HepG2 (cell line): ENCODE results near the gene SLC45A1. TPM values are rescaled to one million over a fixed set of nuclear protein-coding genes. Genes with fewer than 3 reads are reported as not detected.
A peak's percentile ranks its signal among the peaks of the same experiment; 100 is the strongest.

Source experiments
- DPF2 ChIP-seq: sonication (generic); formaldehyde crosslinking; IDR thresholded peaks from 2 replicates; pipeline ENCODE4 v1.4.0; 2020; ENCODE audit warnings: mild to moderate bottlenecking, low read depth, missing genetic modification reagents, borderline replicate concordance
- HNF4A ChIP-seq: sonication (generic); formaldehyde crosslinking; IDR thresholded peaks from 2 replicates; pipeline ENCODE4 v1.4.0; 2020; ENCODE audit warnings: missing genetic modification reagents
- KDM5B ChIP-seq: sonication (generic); formaldehyde crosslinking; IDR thresholded peaks from 2 replicates; pipeline ENCODE4 v1.4.0; 2020; ENCODE audit warnings: missing genetic modification reagents, mild to moderate bottlenecking, borderline replicate concordance
- KDM6A ChIP-seq: IDR thresholded peaks from 2 replicates; pipeline ENCODE4 v1.6.1; 2016; ENCODE audit warnings: low read depth
- MAFF ChIP-seq: IDR thresholded peaks from 2 replicates; pipeline ENCODE4 v1.6.1; 2011; ENCODE audit warnings: low read depth, low read length, improper control_type of control experiment
- MTF2 ChIP-seq: sonication (generic); formaldehyde crosslinking; IDR thresholded peaks from 2 replicates; pipeline ENCODE4 v1.5.0; 2020; ENCODE audit warnings: missing genetic modification reagents, borderline replicate concordance
- PHF21A ChIP-seq: sonication (generic); formaldehyde crosslinking; IDR thresholded peaks from 2 replicates; pipeline ENCODE4 v1.5.0; 2020; ENCODE audit warnings: mild to moderate bottlenecking, missing genetic modification reagents
- RXRA ChIP-seq: sonication (generic); formaldehyde crosslinking; IDR thresholded peaks from 2 replicates; pipeline ENCODE4 v1.5.1; 2020; ENCODE audit warnings: missing genetic modification reagents
- SALL1 ChIP-seq: sonication (generic); formaldehyde crosslinking; IDR thresholded peaks from 2 replicates; pipeline ENCODE4 v1.8.0; 2022; ENCODE audit warnings: mild to moderate bottlenecking, missing genetic modification reagents
- SPEN ChIP-seq: sonication (generic); formaldehyde crosslinking; IDR thresholded peaks from 2 replicates; pipeline ENCODE4 v1.5.1; 2020; ENCODE audit warnings: low read depth, mild to moderate bottlenecking, missing genetic modification reagents
- TBL1XR1 ChIP-seq: fragments of 150-350 bp; IDR thresholded peaks from 2 replicates; pipeline ENCODE4 v1.6.1; 2014; ENCODE audit warnings: borderline replicate concordance, low read length; ENCODE audit not compliant: partially characterized antibody
- XBP1 ChIP-seq: sonication (generic); formaldehyde crosslinking; IDR thresholded peaks from 2 replicates; pipeline ENCODE4 v1.5.0; 2020; ENCODE audit warnings: missing genetic modification reagents
- ZNF510 ChIP-seq: sonication (generic); formaldehyde crosslinking; IDR thresholded peaks from 2 replicates; pipeline ENCODE4 v1.4.0; 2020; ENCODE audit warnings: low read depth, mild to moderate bottlenecking, missing genetic modification reagents
- polyA plus RNA-seq, 8 experiments: library from polyadenylated mRNA; depleted of rRNA in 3 of 8; stranded (reverse) in 7 of 8; unstranded in 1 of 8; fragments of >200 nt; fragmentation: Illumina TruSeq in 4 of 8; extraction: Trizol in 4 of 8; gene quantifications; 2 replicates each; pipeline versions ENCODE4 v1.2.1 to v1.2.3, GENCODE V29; 2011 to 2016; ENCODE audit warnings: low read depth in 4 of 8, missing spikeins in 1 of 8, mixed read lengths in 1 of 8; ENCODE audit not compliant: insufficient read depth in 1 of 8
- total RNA-seq, 5 experiments: library from RNA; depleted of rRNA; stranded (reverse); fragments of >200 nt; fragmentation: Illumina TruSeq; extraction: Trizol; gene quantifications; 2 replicates each; pipeline ENCODE4 v1.2.3, GENCODE V29; 2016; ENCODE audit warnings: low read depth in 1 of 5
- TF ChIP-seq, protein P1 (sequence below): sonication (generic); formaldehyde crosslinking; IDR thresholded peaks from 2 replicates; pipeline ENCODE4 v1.4.0; 2020; ENCODE audit warnings: missing genetic modification reagents
- TF ChIP-seq, protein P2 (sequence below): sonication (generic); formaldehyde crosslinking; IDR thresholded peaks from 2 replicates; pipeline ENCODE4 v1.4.0; 2020; ENCODE audit warnings: missing genetic modification reagents, mild to moderate bottlenecking, borderline replicate concordance
- TF ChIP-seq, protein P3 (sequence below): fragments of 450-650 bp; IDR thresholded peaks from 2 replicates; pipeline ENCODE4 v1.6.1; 2016
- TF ChIP-seq, protein P4 (sequence below): sonication (generic); formaldehyde crosslinking; IDR thresholded peaks from 2 replicates; pipeline ENCODE4 v1.8.0; 2022; ENCODE audit warnings: missing genetic modification reagents, mild to moderate bottlenecking, moderate library complexity, borderline replicate concordance
- TF ChIP-seq, protein P5 (sequence below): sonication (generic); formaldehyde crosslinking; IDR thresholded peaks from 2 replicates; pipeline ENCODE4 v1.4.0; 2020; ENCODE audit warnings: mild to moderate bottlenecking, missing genetic modification reagents

Gene SLC45A1
- total and polyA plus RNA-seq, 2 of the 13 experiments (the other 11 are each of a cell fraction or from before 2014, with no cell fraction given): not detected

DNA sequence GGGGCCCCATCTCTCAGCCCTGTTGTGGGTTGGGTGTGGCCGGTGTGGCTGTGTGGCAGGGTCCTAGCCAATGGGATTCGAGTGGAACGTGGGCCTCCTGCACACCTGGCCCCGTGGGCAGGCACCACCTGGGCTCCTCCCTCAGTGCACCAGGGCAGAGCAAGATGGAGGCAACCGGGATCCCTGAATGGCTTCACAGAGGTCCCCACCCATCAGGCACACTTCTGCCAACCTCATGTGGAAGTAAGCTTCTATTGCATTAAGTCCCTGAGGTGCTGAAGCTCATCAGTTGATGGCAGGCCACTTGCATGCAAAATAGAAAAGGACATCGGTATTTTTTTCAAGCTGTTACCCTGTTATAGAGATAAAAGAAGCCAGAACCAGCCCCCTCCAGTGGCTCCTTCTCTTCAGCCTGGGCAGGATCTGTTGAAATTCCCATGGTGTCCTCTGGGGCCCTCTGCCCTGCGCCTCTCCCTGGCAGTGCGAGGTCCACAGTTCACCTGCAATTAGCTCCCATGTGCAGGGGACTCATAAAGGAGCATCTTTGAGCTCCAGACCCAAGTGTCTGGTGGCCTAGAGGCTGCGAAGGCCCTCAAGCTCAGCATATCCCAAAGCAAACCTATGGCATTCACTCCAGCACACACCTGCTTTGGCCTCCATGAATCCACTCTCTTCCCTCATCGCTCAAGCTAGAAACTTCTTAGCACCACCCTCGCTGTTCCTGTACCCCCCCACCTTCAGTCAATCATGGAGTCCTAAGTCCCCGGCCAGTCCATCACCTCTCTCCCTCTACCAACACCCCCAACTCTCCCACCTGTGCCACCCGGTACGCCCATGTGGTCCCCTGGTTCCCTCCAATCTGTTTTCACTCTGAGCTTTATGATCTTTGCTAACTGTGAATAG is 2.1 kb upstream of the SLC45A1 start (continued):
- TF ChIP-seq, protein P1, sequence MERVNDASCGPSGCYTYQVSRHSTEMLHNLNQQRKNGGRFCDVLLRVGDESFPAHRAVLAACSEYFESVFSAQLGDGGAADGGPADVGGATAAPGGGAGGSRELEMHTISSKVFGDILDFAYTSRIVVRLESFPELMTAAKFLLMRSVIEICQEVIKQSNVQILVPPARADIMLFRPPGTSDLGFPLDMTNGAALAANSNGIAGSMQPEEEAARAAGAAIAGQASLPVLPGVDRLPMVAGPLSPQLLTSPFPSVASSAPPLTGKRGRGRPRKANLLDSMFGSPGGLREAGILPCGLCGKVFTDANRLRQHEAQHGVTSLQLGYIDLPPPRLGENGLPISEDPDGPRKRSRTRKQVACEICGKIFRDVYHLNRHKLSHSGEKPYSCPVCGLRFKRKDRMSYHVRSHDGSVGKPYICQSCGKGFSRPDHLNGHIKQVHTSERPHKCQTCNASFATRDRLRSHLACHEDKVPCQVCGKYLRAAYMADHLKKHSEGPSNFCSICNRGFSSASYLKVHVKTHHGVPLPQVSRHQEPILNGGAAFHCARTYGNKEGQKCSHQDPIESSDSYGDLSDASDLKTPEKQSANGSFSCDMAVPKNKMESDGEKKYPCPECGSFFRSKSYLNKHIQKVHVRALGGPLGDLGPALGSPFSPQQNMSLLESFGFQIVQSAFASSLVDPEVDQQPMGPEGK (CRISPR knock-in tag): 0 out of 2 replicates have a peak, but pooled peaks have one; percentile 27
- TF ChIP-seq TBL1XR1: no peak
- TF ChIP-seq DPF2 (CRISPR knock-in tag): peak; percentile 23; the same call in 1 of the 2 replicates
- TF ChIP-seq HNF4A (CRISPR knock-in tag): peak; percentile 91
- 0 out of 2 replicates have a peak, but pooled peaks have one; percentile 45 for TF ChIP-seq KDM5B (CRISPR knock-in tag)
- TF ChIP-seq PHF21A: 0 out of 2 replicates have a peak, but pooled peaks have one; percentile 41
- TF ChIP-seq KDM6A: peak; percentile 43; the same call in 1 of the 2 replicates
- TF ChIP-seq SALL1 (CRISPR knock-in tag): 0 out of 2 replicates have a peak, but pooled peaks have one; percentile 10
- TF ChIP-seq, protein P2, sequence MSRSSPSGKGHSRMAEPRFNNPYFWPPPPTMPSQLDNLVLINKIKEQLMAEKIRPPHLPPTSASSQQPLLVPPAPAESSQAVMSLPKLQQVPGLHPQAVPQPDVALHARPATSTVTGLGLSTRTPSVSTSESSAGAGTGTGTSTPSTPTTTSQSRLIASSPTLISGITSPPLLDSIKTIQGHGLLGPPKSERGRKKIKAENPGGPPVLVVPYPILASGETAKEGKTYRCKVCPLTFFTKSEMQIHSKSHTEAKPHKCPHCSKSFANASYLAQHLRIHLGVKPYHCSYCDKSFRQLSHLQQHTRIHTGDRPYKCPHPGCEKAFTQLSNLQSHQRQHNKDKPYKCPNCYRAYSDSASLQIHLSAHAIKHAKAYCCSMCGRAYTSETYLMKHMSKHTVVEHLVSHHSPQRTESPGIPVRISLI (CRISPR knock-in tag): 0 out of 2 replicates have a peak, but pooled peaks have one; percentile 26
- no peak for TF ChIP-seq MAFF
- TF ChIP-seq, protein P3, sequence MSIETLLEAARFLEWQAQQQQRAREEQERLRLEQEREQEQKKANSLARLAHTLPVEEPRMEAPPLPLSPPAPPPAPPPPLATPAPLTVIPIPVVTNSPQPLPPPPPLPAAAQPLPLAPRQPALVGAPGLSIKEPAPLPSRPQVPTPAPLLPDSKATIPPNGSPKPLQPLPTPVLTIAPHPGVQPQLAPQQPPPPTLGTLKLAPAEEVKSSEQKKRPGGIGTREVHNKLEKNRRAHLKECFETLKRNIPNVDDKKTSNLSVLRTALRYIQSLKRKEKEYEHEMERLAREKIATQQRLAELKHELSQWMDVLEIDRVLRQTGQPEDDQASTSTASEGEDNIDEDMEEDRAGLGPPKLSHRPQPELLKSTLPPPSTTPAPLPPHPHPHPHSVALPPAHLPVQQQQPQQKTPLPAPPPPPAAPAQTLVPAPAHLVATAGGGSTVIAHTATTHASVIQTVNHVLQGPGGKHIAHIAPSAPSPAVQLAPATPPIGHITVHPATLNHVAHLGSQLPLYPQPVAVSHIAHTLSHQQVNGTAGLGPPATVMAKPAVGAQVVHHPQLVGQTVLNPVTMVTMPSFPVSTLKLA: no peak
- TF ChIP-seq ZNF510: no peak
- TF ChIP-seq SPEN (CRISPR knock-in tag): 0 out of 2 replicates have a peak, but pooled peaks have one; percentile 7
- TF ChIP-seq, protein P4, sequence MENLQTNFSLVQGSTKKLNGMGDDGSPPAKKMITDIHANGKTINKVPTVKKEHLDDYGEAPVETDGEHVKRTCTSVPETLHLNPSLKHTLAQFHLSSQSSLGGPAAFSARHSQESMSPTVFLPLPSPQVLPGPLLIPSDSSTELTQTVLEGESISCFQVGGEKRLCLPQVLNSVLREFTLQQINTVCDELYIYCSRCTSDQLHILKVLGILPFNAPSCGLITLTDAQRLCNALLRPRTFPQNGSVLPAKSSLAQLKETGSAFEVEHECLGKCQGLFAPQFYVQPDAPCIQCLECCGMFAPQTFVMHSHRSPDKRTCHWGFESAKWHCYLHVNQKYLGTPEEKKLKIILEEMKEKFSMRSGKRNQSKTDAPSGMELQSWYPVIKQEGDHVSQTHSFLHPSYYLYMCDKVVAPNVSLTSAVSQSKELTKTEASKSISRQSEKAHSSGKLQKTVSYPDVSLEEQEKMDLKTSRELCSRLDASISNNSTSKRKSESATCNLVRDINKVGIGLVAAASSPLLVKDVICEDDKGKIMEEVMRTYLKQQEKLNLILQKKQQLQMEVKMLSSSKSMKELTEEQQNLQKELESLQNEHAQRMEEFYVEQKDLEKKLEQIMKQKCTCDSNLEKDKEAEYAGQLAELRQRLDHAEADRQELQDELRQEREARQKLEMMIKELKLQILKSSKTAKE (CRISPR knock-in tag): no peak
- no peak for TF ChIP-seq MTF2 (CRISPR knock-in tag)
- no peak for TF ChIP-seq XBP1 (CRISPR knock-in tag)
- TF ChIP-seq, protein P5, sequence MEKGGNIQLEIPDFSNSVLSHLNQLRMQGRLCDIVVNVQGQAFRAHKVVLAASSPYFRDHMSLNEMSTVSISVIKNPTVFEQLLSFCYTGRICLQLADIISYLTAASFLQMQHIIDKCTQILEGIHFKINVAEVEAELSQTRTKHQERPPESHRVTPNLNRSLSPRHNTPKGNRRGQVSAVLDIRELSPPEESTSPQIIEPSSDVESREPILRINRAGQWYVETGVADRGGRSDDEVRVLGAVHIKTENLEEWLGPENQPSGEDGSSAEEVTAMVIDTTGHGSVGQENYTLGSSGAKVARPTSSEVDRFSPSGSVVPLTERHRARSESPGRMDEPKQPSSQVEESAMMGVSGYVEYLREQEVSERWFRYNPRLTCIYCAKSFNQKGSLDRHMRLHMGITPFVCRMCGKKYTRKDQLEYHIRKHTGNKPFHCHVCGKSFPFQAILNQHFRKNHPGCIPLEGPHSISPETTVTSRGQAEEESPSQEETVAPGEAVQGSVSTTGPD (CRISPR knock-in tag): peak; percentile 62; the same call in 1 of the 2 replicates
- TF ChIP-seq RXRA (CRISPR knock-in tag): 0 out of 2 replicates have a peak, but pooled peaks have one; percentile 44
